ENCODE data around the gene CREBZF. TPM values are rescaled to one million over a fixed set of nuclear protein-coding genes. Genes with fewer than 3 reads are reported as not detected.
"Not testable (repeated sequence)": the region's sequence is repeated elsewhere in the genome, so short reads cannot be mapped to it uniquely, and the experiment has no call there.

CREBZF gene
- total RNA-seq, 1 donor from 2014 or later: 59.0 TPM

DNA sequence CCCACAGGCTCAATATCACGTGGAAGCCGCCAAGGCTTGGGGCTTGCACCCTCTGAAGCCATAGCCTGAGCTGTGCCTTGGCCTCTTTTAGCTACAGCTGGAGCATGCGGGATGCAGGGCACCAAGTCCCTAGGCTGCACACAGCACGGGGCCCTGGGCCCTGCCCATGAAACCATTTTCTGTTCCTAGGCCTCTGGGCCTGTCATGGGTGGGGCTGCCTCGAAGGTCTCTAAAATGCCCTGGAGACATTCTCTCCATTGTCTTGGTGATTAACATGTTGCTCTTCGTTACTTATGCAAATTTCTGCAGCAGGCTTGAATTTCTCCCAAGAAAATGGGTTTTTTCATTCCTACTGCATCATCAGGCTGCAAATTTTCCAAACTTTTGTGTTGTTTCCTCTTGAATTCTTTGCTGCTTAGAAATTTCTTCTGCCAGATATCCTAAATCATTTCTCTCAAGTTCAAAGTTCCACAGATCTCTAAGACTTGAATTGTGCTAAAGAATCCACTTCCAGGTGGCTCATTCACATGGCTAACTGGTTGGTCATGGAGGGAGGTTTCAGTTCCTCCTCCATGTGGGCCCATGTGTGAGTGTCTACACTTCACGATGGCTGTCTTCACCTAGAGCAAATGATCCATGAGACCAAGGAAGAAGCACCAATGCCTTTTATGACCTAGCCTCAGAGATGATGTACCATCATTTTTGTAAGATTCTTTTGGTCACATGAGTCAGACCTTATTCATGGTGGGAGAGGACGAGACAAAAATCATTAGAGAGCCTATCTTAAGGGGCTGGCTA, 7.4 kb upstream of the CREBZF start:
- intact Hi-C loops (cut with micrococcal nuclease): no loop called here

DNA sequence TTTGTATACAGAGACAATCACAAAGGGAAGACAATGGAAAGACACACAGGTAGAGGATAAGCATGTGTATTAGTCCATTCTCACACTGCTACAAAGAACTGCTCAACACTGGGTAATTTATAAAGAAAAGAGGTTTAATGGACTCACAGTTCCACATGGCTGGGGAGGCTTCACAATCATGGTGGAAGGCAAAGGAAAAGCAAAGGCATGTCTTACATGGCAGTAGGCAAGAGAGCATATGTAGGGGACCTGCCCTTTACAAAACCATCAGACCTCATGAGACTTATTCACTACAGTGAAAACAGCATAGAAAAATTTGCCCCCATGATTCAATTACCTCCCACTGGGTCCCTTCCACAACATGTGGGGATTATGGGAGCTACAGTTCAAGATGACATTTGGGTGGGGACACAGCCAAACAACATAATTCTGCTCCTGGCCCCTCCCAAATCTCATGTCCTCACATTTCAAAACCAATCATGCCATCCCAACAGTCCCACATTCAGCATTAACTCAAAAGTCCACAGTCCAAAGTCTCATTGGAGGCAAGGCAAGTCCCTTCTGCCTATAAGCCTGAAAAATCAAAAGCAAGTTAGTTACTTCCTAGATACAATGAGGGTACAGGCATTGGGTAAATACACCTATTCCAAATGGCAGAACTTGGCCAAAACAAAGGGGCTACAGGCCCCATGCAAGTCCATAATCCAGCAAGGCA, 6.2 kb upstream of the CREBZF start:
- intact Hi-C loops (cut with micrococcal nuclease): not testable (repeated sequence)

DNA sequence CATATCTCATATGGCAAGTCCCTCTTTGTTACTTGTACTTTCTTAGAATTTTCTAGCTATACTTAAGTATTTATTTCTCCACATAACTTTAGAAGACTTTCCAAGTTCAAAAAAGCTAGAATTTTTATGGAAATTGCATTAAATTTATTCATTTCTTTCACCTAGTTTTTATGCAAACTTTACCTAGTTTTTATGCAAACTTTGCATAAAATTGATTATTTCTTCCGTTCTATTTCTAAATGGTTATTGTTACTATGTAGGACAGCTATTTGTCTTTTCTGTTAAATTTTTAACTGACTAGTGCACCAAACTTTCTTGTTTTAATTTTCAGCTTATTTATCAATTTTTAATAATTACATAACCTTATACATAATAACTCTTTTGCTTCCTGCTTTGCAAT, 3.2 kb upstream of the CREBZF start:
- intact Hi-C loops (cut with micrococcal nuclease): no loop called here

DNA sequence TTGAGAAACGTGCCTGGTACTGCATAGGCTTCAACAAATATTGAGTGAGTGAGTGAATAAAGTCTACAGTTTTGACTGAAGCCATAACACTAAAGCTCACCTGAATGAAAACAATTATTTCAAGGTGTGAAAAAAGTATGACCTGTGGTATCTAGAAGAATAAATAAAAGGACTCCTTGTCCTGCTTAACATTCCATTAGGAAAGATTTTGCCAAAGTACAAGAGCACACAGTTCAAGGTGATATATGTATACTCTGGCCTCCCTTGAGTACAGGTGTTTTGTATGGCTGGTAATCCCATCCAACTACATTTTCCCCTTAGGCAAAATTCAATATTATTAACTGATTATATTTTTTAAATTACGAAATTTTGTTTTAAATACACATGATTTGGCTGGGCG, 1.8 kb upstream of the CREBZF start:
- intact Hi-C loops (cut with micrococcal nuclease): loop anchor here (1.0 kb wide), 1 partner anchor 1140 kb away; no protein-coding TSS in a partner anchor

DNA sequence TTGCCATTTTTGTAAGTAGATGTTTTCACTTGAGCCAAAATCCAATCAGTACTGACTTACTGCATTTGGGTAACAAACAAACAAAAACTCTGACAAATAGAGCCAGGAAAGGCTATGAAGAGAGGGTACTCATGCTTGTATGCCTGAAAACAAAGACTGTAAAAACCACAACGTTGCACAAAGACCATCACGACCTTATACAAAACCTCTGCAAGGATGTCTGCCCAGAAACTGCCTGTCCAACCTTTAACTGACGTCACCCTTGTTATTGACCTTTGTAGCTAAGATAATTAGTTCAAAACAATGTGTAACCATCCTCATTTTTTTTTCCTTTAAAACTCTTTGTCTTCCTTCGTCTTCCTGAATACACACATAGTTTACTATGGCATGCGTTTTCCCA, 804 bp upstream of the CREBZF start:
- intact Hi-C loops (cut with micrococcal nuclease): loop anchor here (1.0 to 2.0 kb wide), 12 partner anchors 17 to 1141 kb away; partner anchors contain the start of genes EED, HIKESHI and PICALM

DNA sequence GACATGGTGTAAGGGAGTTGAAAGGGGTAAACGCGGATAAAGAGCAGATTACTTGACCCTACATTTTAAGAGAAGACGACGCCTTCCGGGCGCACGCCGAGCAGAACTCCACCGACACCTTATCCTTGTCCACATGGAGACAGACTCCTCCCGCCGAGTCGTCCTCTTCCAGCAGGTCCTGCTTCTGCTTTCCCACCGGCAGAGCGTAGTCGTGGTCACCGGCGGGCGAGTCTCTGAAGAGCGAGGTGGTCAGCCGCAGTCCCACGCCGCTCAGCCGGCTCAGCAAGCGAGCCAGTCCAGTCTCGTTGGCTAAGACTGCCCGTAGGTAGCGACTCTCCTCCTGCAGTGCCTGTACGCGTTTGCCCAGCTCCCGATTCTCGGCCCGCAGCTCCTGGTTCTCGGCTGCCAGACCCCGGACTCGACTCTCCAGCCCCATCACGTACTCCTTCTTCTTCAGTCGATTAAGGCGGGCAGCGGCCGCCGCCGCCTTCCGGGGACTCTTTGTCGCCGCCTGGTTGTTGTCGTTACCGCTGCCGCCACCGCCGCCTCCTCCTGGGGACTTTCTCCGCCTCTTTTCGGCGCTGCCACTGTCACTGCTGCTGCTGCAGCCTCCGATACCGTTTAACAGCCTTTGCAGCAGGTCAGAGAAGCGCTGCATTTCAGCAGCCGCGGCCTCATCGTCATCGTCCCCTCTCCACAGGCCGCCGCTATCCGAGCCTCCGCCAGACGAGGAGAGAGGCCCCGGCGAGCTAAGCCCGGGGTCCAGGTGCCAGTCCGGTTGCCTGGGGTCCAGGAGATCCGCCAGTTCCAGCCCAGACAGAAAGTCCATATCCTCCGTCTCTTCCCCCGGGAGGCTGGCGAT, 945 bp downstream of the CREBZF start:
- intact Hi-C loops (cut with micrococcal nuclease): loop anchor here (1.0 to 5.0 kb wide), 8 partner anchors 17 to 928 kb away; partner anchors contain the start of genes CCDC83, TMEM126A and TMEM126B

DNA sequence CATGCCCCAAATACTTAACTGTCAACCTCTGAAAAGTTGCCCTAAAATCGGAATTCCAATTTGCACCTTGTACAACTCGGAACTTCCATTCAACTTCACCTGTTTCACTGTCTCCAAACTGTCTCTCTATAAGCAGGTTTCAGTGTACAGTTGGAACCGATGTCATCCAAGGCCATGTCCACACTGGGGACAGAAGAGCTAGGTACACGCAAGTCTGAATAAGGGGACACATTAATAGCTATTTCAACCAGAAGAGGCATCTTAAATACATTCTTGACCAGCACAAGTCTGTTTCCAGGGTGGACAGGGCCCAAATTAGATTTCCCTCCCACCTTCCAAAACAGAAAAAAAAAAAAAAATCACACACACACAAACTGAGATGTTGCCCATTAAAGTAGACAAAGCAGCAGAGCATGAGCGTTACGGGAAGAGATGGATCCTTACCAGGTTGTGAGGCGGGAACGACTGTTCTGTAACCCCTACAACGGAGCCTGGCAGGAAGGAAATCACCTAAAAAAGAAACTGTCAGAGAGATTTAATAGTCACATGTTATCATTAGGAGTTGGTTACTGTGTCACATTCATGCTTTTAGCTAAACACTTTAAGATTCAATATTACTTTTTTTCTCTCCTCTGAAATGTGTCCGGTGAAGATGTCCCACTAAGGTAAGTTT, 1.7 kb downstream of the CREBZF start:
- intact Hi-C loops (cut with micrococcal nuclease): loop anchor here (1.0 to 5.0 kb wide), 3 partner anchors 192 to 929 kb away; partner anchors contain the start of gene CCDC83

DNA sequence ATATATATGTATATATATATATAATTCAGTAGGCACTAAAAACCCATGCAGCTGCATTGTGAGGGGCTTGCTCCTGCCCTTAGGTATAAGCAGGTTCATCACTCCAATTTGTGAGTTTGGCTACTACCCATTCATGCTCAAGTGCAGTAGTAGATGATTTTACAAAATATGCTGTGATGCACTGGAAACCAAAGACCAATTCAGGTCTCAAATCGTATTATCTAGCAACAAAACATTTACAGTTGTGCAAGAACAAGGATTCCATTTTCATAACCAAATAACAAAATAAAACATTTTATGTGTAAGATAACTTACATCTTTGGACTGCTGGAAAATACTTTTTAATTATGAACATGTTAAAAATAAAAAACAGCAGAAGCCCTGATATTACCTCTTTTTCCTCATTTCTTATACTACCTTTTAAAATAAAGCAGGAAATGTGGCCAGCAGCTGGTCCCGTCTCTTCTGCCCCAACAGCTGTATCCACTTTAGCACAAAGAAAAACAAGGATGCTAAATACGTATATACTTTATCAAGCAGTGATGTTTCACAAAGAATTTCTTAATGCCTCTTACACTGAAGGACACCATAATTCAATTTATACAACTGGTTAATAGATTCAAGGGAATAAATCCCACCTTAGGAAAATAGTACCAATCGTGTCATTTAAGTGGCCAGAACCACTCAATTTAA, 2.8 kb downstream of the CREBZF start:
- intact Hi-C loops (cut with micrococcal nuclease): loop anchor here (5.0 kb wide), 2 partner anchors 540 to 930 kb away; no protein-coding TSS in a partner anchor

DNA sequence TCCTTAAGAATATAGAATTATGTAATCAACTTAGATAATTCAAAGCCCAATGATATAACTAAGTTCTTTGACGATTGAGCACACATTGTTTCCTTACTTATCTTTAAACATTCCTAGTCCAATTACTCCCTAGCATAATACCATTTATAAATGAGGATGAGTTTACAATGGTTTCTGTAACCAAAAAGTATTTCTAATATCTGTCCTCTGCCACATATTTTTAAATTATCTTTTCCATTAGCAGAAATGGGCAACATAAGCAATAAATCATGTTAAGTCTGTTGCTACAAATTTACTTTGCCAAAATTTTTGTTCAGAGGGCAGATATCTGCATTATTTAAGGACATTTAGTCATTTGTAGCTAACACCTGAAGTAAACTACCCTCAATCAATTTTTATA, 6.7 kb downstream of the CREBZF start:
- intact Hi-C loops (cut with micrococcal nuclease): no loop called here

DNA sequence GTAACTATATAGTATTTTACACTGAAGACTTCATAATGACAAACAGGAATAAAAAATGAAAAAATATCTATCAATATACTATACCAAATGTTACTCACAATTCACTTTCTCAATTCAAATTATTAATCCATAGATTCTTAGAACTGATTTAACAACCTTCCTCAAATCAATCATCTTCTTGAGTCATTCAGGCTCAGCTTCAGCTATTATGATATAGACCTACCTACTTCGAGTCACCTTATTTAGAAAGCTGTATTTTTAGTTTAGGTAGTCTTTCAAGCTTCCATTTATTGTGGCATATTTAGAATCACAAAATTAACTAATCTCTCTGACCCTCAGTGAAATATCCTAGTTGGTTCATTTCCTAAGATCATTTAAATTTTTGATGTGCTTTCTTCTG, 8.2 kb downstream of the CREBZF start:
- intact Hi-C loops (cut with micrococcal nuclease): no loop called here

DNA sequence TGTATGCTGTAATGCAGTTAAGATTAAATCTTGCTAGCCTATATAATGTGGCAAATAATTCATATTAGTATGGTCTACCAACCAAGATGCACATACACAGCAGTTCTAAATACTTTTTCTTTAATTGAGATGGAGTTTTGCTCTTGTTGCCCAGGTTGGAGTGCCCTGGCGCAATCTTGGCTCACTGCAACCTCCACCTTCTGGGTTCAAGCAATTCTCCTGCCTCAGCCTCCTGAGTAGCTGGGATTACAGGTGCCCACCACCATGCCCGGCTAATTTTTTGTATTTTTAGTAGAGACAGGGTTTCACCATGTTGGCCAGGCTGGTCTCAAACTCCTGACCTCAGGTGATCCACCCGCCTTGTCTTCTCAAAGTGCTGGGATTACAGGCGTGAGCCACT, 10.6 kb downstream of the CREBZF start:
- intact Hi-C loops (cut with micrococcal nuclease): not testable (repeated sequence)

DNA sequence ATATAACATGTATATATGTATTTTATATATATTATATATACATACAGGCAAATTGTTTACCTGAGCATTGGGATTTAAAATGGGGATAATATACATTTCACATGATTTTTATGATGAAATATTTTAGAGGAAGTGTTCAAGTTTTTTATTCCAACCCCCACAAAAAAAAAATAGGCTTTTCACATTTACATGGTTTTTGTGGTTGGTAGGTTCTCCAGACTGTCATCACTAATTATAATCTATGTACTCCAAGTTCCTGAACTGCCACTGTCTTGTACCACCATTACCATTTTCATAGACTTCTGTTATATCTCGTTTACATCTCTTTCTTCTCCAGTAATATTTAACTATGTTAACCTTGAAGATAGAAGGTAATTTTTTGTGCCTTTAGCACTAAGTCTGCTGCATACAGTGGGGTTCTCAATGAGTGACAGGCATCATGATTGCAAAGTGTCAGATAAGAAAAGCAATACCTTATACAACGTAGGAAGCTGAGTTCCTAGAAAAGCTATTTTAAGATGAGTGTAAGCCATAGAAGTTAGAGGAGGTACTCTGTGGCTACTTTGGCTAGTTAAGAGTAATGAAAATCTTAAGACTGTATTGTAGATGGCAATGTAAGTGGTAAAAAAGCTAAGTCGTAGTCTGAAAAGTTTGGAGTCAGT, 12.0 kb downstream of the CREBZF start:
- intact Hi-C loops (cut with micrococcal nuclease): no loop called here

DNA sequence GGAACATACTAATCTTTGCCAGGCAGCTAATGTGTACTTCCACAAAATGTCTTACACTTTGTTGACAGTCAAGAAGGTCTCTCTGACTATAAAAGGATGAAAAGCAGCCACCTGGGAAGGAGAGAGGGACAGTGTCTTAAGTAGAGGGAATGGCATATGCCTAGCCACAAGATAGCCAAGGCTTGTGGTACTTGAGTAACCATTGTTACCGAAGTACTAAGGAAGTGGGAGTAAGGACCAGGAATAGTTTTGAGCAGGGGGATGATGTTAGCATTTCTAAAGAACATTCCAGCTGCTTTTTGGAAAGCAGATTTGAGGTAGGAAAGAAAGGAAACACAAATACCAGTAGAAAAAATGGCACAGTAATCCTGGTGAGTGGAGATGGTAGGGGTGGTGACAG, 13.8 kb downstream of the CREBZF start:
- intact Hi-C loops (cut with micrococcal nuclease): no loop called here

DNA sequence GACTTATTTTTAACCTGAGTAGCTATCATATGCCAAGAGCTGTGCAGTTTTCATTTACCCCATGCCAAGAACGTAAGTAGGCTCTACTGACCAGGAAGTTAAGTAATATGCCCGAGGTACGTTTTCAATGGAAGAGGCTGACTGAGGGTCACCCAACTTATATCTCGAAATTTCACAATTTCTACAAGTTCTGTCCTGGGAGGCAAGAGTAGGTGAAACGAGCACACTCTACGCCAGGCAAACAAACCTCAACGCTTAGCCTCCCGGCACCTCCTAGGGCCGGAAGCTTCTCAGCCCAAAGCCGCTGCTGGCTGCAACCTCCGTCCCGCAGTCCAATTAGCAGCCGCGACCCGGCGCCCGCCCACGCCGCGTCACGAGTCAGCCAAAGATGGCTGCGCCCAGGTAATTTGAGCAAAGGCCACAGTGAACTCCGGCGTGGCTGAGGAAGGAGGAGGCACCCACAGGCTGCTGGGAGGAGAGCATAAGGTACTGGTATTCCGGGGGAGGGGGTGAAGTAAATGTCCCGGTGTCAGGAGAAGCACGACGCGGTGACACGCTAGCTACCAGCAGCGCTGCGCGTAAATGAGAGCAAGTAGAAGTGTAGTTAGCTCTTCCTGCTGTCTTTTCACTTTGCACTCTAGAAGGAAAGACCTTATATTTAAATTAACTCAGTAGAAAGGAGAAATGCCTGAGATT, 17.2 kb downstream of the CREBZF start, which contains the start of gene TMEM126A:
Gene TMEM126A, plus strand, starts transcription at position 364 of the 696 bp plus-strand sequence. CDS start 2,289 bp downstream, outside the sequence.
- intact Hi-C loops (cut with micrococcal nuclease): loop anchor here (1.0 to 5.0 kb wide), 11 partner anchors 17 to 1435 kb away; partner anchors contain the start of genes EED, HIKESHI, PICALM and TMEM126B

DNA sequence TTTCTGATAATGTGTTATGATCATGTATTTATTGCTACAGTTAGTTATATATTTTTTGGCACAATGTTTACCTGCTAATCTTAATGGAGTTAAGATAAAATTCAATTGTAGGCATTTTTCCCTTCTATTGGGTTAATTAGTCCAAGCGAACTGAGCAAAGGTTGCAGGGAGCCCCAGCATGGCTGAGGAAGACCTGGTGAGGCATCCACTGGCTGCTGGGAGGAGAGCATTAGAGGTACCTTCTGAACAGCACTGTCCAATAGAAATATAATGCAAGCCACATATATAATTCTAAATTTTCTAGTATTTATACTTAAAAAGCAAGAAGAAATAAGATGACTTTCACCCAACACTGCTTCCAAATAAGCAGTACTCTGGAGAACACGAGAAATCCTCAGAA, 17.9 kb downstream of the CREBZF start:
- intact Hi-C loops (cut with micrococcal nuclease): loop anchor here (1.0 to 5.0 kb wide), 10 partner anchors 17 to 1435 kb away; partner anchors contain the start of genes EED, HIKESHI, PICALM and TMEM126B

DNA sequence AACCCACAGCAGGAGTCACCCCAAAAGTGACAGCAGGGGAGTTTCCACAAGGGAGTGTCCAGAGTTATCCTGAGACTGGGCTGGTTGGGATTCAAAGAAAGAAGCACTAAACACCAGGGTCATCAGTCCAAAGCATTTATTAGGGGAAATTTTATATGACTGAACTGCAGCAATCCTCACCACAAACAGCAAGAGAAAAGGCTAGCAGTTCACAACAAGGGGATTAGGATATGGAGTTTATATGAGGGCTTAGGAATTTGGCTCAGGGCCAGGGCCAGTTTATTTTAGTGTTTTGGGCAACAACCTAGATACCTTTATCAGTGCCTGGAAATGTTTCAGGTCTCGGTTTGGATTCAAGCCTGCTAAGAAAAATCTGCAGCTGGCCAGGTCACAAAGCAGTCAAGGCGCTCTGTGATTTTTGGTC, 21.7 kb downstream of the CREBZF start:
- intact Hi-C loops (cut with micrococcal nuclease): no loop called here

DNA sequence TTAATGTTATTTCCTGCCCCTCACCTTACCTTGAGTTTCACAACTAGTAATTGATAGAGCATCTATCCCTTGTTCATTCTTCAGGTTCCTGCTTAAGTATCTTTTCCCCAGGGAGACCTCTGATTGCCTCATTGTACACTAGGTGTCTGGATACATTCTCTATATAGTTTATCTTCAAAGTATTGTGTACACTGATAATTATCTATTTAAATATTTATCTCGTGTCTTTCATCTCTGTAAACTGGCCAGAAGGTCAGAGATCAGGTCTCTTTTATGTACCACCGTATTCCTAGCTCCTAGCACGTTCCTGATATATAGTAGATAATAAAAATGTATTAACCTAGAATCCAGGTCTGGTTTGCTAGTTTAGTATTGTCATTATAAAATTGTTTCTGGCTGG, 30.2 kb downstream of the CREBZF start:
- intact Hi-C loops (cut with micrococcal nuclease): no loop called here

DNA sequence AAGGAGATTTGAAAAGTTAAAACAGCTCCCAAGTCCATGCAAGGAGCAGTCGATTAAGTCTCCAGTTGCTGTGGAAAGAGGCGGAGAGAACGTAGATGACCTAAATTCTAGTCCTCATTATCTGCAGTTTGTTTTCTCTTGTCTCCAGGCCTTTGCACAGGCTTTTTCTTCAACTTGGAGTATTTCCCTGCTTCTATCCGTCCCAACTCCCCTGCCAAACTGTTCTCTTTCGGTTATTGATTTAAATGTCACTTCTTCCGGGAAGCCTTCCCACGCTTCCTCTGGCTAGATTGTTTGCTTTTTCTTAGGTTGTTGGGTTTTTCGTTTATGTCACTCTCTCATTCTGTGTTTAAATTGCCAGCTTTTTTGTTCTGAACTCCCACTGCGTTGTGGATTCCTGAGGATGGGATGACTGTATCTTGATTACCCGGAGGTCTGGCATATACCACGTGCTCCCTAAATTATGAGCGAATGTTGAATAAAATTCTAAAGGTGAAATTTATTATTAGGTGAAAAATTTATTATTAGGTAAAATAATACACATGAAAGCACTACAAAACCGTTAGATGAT, 36.1 kb downstream of the CREBZF start:
- intact Hi-C loops (cut with micrococcal nuclease): loop anchor here (1.0 to 10.0 kb wide), 20 partner anchors 18 to 1453 kb away; partner anchors contain the start of genes HIKESHI, PICALM, TMEM126A and TMEM135
